Right cardiac atrium (tissue), 5 donors: ENCODE results near the gene DNAJC2. TPM values are rescaled to one million over a fixed set of nuclear protein-coding genes. Genes with fewer than 3 reads are reported as not detected.

ENCODE experiments used
- ATAC-seq, 2 donors: fragments of 200-7000 bp; cut with Tn5 transposase; one replicate each; pipeline versions ENCODE4 v1.8.0 to v1.9.1; 2020; ENCODE audit warnings: moderate library complexity in 2 of 2, mild to moderate bottlenecking in 1 of 2
- DNase-seq, 3 donors: peaks; one replicate each; pipeline ENCODE4 v3.0.0-alpha.2; 2020
- H3K27ac ChIP-seq: one replicate; pipeline ENCODE4 v1.5.1; 2013; ENCODE audit warnings: mild to moderate bottlenecking, low read length, control low read depth, moderate library complexity
- H3K27me3 ChIP-seq: one replicate; pipeline ENCODE4 v1.6.1; 2013; ENCODE audit not compliant: control insufficient read depth, insufficient read depth
- H3K4me1 ChIP-seq: one replicate; pipeline ENCODE4 v1.6.1; 2013; ENCODE audit warnings: low read length; ENCODE audit not compliant: control insufficient read depth, insufficient read depth
- H3K4me3 ChIP-seq: one replicate; pipeline ENCODE4 v1.5.1; 2013; ENCODE audit warnings: low read length, control low read depth
- H3K9me3 ChIP-seq: one replicate; pipeline ENCODE4 v1.6.1; 2013; ENCODE audit warnings: low read length; ENCODE audit not compliant: control insufficient read depth
- WGBS: extraction: QIAGEN DNeasy Blood & Tissue Kit; methylation state at CpG from one replicate; pipeline ENCODE4 v1.1.7; 2013; 5-methylcytosine and 5-hydroxymethylcytosine counted together
- intact Hi-C, 4 donors: fragments of 100-400 bp; cut with DNase I; formaldehyde crosslinking; loops; one replicate each; pipeline versions ENCODE4 v1.11.0 to v1.14.0; 2022 to 2023
- long read RNA-seq, 4 donors: library from polyadenylated mRNA; unstranded; transcript quantifications; one replicate each; pipeline ENCODE4 v2.0.0, GENCODE V29; 2020 to 2021
- polyA plus RNA-seq: library from polyadenylated mRNA; stranded (reverse); fragments of 200-250 nt; gene quantifications from one replicate; pipeline ENCODE4 v1.2.3, GENCODE V29; 2013
- total RNA-seq, 4 donors: library from RNA; stranded (reverse); fragmentation: NEBNext Ultra II Directional; extraction: Animal tissue kit (Norgen Biotek cat#: 25700); gene quantifications; one replicate each; pipeline ENCODE4 v1.2.1, GENCODE V29; 2021
- donor health status: healthy with polysubstance abuse.
- donor health status: DM: no; HTN: yes; CAD: no.
- donor health status: DM: no; HTN: no; CAD: no.
- donor health status: DM: no; HTN: yes; CAD: no; lungs with severe emphysema.
- donor health status: DM: yes; HTN: yes; CAD: no.

DNAJC2 gene
- 10 to 100 TPM; 12.8 to 17.9 (median 14.4) TPM for total RNA-seq
- polyA plus RNA-seq = 15.0 TPM
- long read RNA-seq, donor 1, transcript DNAJC2-203 (17 exons, 2,167 nt) = major isoform, 8 of 37 reads
- long read RNA-seq, donor 1, partial matches to known transcripts = 22 of 37 reads
- long read RNA-seq, donor 1, other reads (novel, unspliced or antisense) = 7 of 37 reads
- long read RNA-seq, donor 2, transcript DNAJC2-203 (17 exons, 2,167 nt) = major isoform, 8 of 10 reads
- long read RNA-seq, donor 2, partial matches to known transcripts = 2 of 10 reads
- long read RNA-seq, donor 2, other reads (novel, unspliced or antisense) = 0 of 10 reads
- long read RNA-seq, donor 3, partial matches to known transcripts = 12 of 15 reads
- long read RNA-seq, donor 3, other reads (novel, unspliced or antisense) = 2 of 15 reads
- long read RNA-seq, donor 4, transcript DNAJC2-203 (17 exons, 2,167 nt) = major isoform, 11 of 12 reads
- long read RNA-seq, donor 4, partial matches to known transcripts = 0 of 12 reads
- long read RNA-seq, donor 4, other reads (novel, unspliced or antisense) = 1 of 12 reads

GRCh38 chr7:103344453-103345149 is at the start of gene DNAJC2:
Gene DNAJC2, minus strand, starts transcription at chr7:103344767. Its CDS starts 145 bp downstream, at chr7:103344622.
- ATAC-seq (peak; percentile 96), DNase-seq (peak; percentile 89 to 94 (median 92))
- peak within 1 kb of the TSS; percentile 73 for H3K4me3 ChIP-seq
- no peaks in the 10 kb centered on the region for H3K9me3 ChIP-seq
- 8% methylated on average over 43 of the region's 43 CpGs for WGBS
- no peaks in the 10 kb centered on the region for H3K27me3 ChIP-seq
- no peaks in the 10 kb centered on the region for H3K4me1 ChIP-seq
- intact Hi-C loops = no loop called here
- H3K27ac ChIP-seq = peak within 1 kb of the TSS; percentile 48

GRCh38 chr7:103391976-103392375 is 47.4 kb upstream of the DNAJC2 start:
- DNase-seq (no peak), ATAC-seq (no peak)
- Histone ChIP-seq H3K4me3 (no peak overlapping the region), H3K9me3 (no peaks in the 10 kb centered on the region), H3K4me1 (no peaks in the 10 kb centered on the region), H3K27me3 (no peaks in the 10 kb centered on the region), H3K27ac (no peak overlapping the region)
- 62% methylated on average over 2 of the region's 2 CpGs for WGBS
- intact Hi-C loops = no loop called here

- intact Hi-C loops = no loop called here
- Histone ChIP-seq H3K27ac (no peak overlapping the region), H3K4me1 (no peaks in the 10 kb centered on the region), H3K9me3 (no peaks in the 10 kb centered on the region), H3K4me3 (no peak overlapping the region), H3K27me3 (no peaks in the 10 kb centered on the region)
- ATAC-seq = no peak
- no peak for DNase-seq
- WGBS = 95% methylated on average over 5 of the region's 5 CpGs
Observed at GRCh38 chr7:103391150-103391549, 46.6 kb upstream of the DNAJC2 start.

- no peaks in the 10 kb centered on the region for H3K9me3 ChIP-seq
- 91% methylated on average over 3 of the region's 3 CpGs for WGBS
- no peak overlapping the region for H3K27ac ChIP-seq
- no peak overlapping the region for H3K4me3 ChIP-seq
- intact Hi-C loops = no loop called here
- ATAC-seq (no peak), DNase-seq (no peak)
- H3K27me3 ChIP-seq = no peaks in the 10 kb centered on the region
- H3K4me1 ChIP-seq = no peaks in the 10 kb centered on the region
Observed at GRCh38 chr7:103389263-103389662, 44.7 kb upstream of the DNAJC2 start.

- WGBS = 46% methylated on average over 4 of the region's 4 CpGs
- Histone ChIP-seq H3K4me1 (no peaks in the 10 kb centered on the region), H3K9me3 (no peaks in the 10 kb centered on the region), H3K27ac (no peak overlapping the region), H3K4me3 (no peak overlapping the region), H3K27me3 (no peaks in the 10 kb centered on the region)
- DNase-seq = no peak
- ATAC-seq = no peak
- intact Hi-C loops = no loop called here
Observed at GRCh38 chr7:103388469-103389140, 44.0 kb upstream of the DNAJC2 start.

- 71% methylated on average over 1 of the region's 1 CpG for WGBS
- intact Hi-C loops = no loop called here
- Histone ChIP-seq H3K9me3 (no peaks in the 10 kb centered on the region), H3K27ac (no peak overlapping the region), H3K27me3 (no peaks in the 10 kb centered on the region), H3K4me1 (no peaks in the 10 kb centered on the region), H3K4me3 (no peak overlapping the region)
- no peak for ATAC-seq
- DNase-seq = no peak
Observed at GRCh38 chr7:103387242-103387641, 42.7 kb upstream of the DNAJC2 start.

GRCh38 chr7:103382032-103382402 is 37.5 kb upstream of the DNAJC2 start:
- Histone ChIP-seq H3K9me3 (no peaks in the 10 kb centered on the region), H3K27me3 (no peaks in the 10 kb centered on the region), H3K4me1 (no peaks in the 10 kb centered on the region), H3K27ac (no peak overlapping the region), H3K4me3 (no peak overlapping the region)
- DNase-seq (no peak), ATAC-seq (no peak)
- WGBS = 88% methylated on average over 5 of the region's 5 CpGs
- intact Hi-C loops = no loop called here

- no peaks in the 10 kb centered on the region for H3K4me1 ChIP-seq
- no peak for ATAC-seq
- no peaks in the 10 kb centered on the region for H3K9me3 ChIP-seq
- H3K27me3 ChIP-seq = no peaks in the 10 kb centered on the region
- no peak overlapping the region for H3K27ac ChIP-seq
- DNase-seq = no peak
- 92% methylated on average over 4 of the region's 4 CpGs for WGBS
- H3K4me3 ChIP-seq = no peak overlapping the region
- intact Hi-C loops = no loop called here
Observed at GRCh38 chr7:103381280-103382031, 36.9 kb upstream of the DNAJC2 start.

- ATAC-seq (no peak), DNase-seq (no peak)
- 64% methylated on average over 5 of the region's 5 CpGs for WGBS
- intact Hi-C loops = no loop called here
- Histone ChIP-seq H3K4me1 (no peaks in the 10 kb centered on the region), H3K9me3 (no peaks in the 10 kb centered on the region), H3K27me3 (no peaks in the 10 kb centered on the region), H3K4me3 (no peak overlapping the region), H3K27ac (no peak overlapping the region)
Observed at GRCh38 chr7:103380395-103381191, 36.0 kb upstream of the DNAJC2 start.
